ENCODE measurements around the gene STXBP4.

The STXBP4 gene, protein sequence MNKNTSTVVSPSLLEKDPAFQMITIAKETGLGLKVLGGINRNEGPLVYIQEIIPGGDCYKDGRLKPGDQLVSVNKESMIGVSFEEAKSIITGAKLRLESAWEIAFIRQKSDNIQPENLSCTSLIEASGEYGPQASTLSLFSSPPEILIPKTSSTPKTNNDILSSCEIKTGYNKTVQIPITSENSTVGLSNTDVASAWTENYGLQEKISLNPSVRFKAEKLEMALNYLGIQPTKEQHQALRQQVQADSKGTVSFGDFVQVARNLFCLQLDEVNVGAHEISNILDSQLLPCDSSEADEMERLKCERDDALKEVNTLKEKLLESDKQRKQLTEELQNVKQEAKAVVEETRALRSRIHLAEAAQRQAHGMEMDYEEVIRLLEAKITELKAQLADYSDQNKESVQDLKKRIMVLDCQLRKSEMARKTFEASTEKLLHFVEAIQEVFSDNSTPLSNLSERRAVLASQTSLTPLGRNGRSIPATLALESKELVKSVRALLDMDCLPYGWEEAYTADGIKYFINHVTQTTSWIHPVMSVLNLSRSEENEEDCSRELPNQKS

DNA sequence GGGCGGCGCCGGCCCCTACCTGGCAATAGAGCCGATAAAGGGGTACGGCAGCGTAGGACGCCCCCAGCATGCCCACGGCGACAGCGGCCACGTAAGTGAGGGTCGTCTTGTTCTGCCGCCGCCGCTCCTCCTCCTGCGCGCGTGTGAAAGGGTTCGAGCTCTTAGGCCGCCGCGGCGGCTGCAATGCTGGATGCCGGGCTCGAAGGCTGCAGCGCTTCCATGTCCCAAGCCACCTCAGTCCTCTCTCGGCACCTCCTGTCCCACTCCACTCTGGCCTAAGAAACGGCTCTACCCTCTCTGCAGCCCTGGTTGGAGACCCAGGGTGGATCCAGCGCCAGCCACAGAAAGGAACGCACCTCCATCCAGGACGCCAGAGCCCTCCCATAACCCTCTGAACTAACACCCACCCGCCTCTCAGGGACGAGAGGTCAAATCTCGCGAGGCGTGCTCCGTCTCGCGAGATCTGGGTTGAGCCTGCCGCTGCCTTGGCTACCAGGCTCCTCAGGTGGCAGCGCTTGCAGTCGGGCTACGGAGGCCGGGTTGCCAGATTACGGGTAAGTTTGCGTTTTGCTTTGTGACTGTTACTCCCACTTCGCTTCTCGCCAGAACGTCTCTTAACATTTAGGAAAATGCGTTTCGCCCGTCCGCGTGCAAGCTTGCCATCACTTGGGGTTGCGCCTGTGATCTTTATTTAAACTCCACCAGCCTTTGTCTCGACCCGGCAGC lies at the start of gene STXBP4, which contains the start of gene COX11:
TSS of gene STXBP4 (plus strand) at position 504 of the 726 bp plus-strand sequence. CDS start 17,455 bp downstream, outside the sequence.
TSS of gene COX11 (minus strand) at position 393 of the 726 bp plus-strand sequence. CDS start at position 385, 8 bp downstream.
- peak; percentile 98 for DNase-seq

DNA sequence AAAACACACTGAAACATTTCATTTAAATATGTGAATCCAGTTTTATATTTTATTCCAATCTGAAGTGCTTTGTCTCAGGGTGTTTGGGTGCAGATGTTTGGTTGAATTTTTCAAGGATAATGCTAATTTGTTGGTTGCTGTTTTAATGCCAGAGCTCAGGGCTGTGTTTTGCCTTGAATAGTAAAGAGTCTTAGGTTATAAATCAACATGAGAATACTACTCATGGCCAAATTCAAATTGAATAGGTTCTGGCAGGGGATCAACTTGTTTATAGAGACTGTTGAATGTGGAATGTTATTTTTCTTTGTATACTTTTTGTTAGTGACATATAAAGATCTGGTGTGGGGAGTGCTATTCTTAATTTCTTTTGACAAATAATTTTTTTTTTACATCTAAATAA lies 49.1 kb upstream of the STXBP4 start:
- no peak for DNase-seq

DNA sequence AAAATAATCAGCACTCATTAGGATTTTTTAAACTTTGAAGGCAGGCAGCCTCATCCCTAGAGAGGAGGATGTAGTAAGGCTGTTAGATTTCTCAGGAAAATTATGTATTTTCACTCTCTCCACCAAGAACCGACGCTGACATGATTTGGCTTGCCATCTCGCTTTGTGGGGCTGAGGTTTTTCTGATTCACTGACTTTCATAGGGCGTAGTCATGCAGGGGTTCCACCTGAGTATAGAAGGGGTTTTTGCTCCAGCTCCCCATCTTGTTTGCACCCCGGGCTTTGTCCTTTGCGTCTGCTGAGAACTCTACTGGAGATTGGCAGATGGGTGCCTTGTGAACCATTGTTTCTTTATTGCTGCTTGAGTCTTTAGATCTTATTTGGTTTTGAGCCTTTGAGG lies 47.7 kb upstream of the STXBP4 start:
- no peak for DNase-seq

DNA sequence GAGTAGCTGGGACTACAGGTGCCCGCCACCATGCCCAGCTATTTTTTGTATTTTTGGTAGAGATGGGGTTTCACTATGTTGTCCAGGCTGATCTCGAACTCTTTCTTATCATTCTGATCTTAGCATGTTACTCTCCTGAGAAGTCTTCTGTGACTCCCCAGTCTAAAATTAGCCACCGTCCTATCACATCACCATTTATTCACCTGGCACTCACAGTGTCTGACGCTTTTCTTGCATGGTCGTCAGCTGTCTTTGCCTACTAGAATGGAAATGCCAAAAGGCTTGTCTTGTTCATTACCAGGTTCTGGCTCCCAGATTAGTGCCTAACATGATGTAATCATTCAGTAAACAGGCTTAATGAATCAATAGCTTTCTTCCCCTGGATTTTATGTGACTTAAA lies 44.2 kb upstream of the STXBP4 start:
- DNase-seq = no peak

DNA sequence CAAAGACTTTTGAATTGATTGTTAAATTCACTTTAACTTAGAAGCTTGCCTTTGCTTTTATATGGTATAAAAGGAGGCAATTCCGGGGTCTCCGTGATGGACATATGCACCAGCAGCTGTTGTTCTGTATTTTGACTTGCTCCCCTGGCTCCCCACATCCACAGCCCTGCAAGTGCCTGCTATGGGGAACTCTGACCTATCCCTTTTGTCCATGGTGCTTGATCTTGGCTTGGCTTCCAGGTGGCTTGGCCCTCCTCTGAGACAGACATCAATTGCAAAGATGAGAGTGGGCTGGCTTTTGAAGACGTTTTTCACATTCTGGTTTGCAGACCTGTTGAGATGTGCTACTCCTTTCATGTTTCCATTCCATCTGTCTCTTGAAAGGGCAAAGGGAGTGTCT lies 41.0 kb upstream of the STXBP4 start:
- DNase-seq = no peak

DNA sequence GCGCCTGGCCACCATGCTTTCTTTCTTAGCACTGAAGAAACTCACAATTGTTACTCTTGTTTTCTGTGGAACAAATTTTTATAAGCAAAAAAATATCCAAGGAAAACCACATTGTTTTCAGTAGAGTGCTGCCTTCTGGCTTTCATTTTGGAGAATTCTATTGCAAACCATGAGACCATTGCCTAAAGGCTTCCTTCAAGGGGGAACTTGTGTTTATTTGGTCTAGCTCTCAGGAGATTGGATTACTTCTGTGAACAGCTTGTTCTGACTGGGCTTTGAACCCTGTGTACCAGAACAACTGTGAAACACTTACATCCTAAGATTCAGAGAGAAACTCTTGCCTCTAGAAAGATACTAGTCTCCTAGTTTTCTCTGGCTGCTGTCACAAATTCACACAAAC lies 35.9 kb upstream of the STXBP4 start:
- DNase-seq = no peak

DNA sequence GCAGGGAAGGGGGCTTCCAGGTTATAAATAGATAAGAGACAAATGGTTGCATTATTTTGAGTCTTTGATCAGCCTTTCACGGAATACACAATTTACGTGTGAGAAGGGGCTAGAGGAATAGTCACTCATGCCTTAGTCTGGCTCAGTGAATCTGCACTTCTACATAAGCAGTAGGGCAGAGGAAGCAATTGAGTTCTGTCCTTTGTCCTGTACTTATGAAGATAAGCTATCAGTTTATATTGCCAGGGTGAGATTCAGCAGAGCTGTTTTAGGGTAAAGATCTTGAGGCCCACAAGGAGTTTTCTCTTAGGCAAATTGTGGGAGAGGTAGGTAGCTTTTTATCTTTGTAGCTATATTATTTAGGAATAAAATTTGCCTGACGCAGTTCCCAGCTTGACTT lies 34.6 kb upstream of the STXBP4 start:
- DNase-seq = no peak

DNA sequence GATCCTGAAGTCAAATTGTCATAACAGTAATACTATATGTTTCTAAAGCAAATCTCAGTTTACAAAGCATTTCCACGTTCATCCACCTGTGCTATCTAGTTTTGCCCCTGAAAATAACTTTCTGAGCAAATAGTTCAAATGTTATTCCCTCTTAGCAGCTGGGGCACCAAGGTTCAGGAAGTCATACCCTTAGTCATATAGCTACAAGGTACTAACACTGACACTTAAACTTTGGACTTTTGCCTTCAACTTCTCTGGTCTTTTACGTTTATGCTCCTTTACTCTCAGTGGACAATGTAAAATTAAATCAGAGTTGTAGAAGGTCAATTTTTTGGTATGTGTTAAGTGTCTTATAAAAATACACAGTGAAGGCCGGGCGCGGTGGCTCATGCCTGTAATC lies 33.1 kb upstream of the STXBP4 start:
- DNase-seq = no peak

DNA sequence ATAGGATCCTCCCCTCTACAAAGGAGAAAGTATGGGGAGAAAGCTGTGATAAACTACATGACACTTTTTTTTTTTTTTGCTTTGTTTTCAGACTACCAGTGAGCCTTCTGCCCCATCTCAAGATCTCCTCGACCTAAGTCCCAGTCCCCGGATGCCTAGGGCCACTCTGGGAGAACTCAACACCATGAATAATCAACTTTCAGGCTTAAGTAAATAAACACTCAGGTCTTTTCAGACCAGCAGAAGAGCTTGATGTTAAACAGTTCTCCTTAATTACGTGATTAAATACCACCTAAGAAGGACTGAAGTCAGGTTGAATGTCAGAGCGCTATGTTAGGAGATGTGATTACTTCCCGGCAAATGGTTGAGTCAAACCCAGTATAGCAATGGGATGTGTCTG lies 31.5 kb upstream of the STXBP4 start:
- no peak for DNase-seq

DNA sequence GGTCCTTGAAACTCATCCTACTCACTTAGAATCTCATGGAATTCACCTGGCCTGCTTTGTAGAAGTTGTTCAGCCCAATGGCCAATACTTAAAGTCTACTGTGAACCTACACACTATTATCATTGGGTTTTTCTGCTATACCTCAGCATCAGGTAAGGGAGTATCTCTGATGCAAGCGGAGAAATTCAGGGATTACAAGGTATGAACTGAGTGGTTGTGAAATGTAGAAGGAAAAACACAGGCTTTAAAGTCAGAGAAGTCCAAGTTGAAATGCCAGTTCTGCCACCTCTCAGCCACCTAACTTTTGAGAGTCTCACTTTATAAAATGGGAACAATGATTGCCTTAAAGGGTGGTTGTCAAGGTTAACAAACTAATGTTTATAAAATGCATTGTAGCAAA lies 31.1 kb upstream of the STXBP4 start:
- DNase-seq = no peak

DNA sequence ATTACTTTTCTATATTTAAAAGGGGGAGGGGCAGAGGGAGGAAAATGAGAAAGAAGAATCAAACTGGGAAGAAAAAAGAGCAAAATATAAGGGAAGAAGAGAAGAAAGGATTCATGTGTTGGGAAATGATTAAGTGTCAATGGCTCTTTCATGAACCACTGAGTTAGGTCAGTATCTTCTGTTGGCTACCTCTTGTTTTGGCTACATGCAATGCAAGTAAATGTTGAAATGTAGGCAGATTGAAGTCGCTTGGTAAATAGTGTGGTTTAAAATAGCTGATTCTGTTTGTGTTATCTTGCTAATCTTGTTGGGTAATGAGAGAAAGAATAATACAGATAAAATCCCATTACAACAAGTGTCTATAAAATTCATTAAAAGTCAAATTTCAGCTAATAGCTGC lies 27.3 kb upstream of the STXBP4 start:
- DNase-seq = no peak

DNA sequence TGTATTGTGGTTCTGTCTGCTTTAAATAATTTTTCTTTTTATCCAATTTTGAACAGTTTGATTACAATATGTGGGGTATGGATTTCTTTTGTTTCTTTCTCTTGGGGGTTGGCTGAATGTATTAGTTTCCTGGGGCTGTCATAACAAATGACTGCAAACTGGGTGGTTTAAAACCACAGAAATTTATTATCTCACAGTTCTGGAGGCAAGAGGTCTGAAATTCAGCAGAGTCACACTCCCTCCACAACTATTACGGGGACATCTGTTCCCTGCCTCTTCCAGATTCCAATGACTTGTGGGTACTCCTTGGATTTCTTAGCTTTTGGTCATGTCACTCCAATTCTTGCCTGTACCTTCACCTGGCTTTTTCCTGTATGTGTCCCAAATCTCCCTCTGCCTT lies 23.8 kb upstream of the STXBP4 start:
- no peak for DNase-seq

DNA sequence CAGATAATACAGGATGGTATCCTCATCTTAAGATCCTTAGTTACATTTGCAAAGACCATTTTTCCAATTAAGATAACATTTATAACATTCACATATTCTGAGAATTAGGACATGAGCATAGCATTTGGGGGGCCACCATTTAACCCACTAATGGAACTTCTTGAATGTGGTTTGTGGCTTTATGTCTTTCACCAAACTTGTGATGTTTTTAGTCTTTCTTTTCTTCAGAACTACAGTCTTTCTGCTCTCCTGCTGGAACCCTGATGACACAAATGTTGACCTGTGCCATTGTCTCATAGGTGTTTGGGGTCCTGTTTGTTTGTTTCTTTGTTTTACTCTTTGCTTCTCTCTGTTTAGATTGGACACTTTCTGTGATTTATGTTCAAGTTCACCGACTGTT lies 23.3 kb upstream of the STXBP4 start:
- no peak for DNase-seq

DNA sequence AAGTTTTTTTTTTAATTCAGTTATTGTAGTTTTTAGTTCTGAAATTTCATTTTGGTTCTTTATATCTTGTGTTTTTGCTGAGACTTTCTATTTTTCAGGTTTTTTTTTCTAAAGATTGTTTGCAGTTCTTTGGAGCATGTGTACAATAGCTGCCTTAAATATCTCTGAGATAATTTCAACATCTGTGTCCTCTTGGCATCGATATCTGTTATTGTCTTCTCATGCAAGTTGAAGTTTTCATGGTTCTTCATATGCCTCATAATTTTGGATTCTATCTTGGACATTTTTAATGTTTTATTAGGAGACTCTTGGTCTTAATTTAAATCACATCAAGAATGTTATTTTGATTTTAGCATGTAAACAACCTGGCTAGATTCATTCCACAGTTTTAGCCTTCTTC lies 22.9 kb upstream of the STXBP4 start:
- no peak for DNase-seq

DNA sequence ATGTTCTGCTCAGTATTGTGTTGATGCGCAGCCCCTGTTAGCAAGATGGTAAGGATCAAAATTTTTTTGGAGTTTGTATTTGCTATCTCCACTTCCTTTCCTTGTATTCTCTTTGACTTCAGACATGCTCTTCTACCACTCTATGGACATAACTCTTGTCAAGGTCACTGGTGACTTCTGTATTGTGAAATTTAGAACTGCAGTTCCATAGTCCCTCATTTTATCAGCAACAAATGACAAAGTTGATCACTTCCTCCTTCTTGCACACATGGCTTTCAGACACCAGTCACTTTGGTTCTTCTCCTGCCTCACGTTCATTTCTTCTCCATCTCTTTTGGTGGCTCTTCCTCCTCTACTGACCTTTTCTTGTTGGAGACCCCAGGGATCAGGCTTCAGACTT lies 21.2 kb upstream of the STXBP4 start:
- no peak for DNase-seq

DNA sequence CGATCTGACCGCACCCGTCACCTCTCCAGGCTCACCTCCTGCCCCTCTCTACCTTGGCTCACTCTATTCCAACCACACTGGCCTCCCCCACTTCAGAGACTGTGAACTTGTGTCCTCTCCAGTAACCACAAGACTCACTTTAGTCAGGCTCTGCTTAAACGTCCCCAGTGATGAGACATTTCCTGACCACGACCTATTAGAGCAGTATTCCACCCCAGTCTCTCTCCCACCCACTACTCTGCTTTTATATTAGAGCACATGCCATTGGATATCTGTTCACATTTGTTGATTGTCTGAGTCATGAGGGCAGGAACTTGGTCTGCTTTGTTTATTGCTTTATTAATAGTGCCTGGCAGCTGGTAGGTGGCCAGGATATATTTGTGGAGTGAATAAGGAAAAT lies 20.2 kb upstream of the STXBP4 start:
- no peak for DNase-seq

DNA sequence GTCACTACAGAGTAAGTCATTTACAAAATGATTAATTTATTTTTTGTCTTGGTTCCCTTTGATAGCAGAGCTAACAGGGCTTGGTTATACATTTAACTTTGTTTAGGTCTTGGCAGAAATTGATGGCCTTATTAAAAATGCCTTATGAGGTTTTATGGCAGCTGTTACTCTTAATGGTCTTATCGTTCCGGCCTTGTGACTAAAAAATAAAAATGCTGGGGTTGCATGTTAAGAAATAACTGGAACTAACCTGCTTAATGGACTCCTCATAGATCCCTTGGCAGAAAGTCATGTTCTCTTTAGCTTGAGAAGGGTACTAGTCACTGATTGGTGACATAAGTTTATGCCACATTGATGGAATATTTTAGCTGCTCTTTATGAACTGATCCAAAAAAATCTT lies 18.4 kb upstream of the STXBP4 start:
- no peak for DNase-seq

DNA sequence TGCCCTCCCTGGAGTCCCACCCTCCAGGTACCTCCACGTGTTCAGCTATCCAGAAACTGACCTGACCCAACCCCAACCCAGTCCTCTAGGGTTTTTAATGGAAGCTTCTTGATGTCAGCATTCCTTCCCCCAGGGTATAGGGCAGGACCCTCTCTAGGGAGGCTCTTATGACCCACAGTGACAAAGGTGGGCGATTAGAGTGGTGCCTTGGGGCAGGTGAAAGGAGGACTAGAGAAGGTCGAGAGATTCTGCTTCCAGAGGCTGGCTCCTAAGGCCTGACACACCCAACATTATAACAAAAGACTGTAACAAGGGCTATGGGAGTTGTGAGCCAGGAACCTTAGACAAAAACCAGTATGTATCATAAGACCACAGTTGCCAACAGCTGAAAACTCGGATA lies 17.3 kb upstream of the STXBP4 start:
- no peak for DNase-seq

DNA sequence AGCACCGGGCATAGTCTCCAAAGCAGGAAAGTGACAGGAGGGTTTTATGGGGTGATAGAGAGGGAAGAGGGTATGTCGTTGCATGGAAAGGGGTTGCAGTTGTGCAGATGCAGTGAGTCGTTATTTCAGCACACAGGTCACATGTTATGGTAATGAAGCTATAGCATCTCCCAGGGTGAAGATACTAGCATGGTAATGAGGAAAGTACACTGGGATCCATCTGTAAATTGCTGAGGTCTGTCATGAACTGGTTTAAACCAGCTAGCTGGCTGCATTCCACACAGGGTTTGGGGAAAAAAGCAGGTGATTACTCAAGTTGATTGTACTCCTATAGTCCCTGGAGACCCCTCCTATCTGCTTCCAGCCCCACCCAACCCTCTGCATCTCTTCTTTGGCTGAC lies 11.8 kb upstream of the STXBP4 start:
- no peak for DNase-seq

DNA sequence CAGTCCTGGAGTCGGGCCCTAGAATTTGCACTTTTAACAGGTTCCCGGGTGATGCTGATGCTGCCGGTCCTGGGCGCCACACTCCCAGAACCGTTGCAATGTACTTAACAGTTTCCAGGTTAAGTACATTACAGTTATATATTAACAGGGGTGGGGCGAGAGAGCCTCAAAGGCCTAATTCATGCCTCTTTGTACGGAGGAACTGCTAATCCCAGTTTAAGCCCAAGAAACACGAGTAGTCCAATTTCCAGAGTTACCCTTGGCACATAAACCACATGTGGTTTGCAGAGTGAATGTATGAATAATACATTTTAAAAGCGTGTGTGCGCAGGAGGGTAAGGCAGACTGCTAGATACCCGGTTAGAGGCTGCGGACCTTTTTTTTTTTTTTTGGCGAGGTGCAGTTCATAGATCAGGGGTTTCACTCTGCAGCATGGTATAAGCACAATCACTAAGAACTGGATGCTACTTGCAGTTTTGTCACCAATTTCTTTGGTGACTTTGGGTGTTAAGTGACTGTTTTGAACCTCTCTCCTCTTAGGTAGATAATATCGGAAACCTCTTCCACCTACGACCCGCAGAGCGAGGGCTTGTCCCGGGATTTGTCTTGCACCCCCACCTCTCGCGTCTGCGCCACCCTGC lies 824 bp upstream of the STXBP4 start:
- peak; percentile 74 for DNase-seq

DNA sequence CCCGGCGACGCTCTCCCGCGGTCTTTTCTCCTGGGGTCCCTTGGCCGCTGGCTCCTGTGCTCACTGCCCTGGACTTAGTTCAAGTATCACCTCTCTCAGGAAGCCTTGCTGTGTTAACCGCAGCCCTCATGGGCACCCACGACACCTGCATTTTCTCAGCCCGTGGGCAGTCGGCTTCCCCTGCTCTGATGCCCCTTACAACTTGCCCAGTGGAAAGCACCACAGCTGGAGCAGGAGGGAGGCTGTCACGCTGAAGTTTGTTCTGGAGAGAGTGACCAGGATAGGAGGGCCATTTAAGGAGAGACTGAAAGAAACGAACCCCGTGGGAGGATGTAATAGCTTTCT lies 395 bp downstream of the STXBP4 start:
- no peak for DNase-seq

DNA sequence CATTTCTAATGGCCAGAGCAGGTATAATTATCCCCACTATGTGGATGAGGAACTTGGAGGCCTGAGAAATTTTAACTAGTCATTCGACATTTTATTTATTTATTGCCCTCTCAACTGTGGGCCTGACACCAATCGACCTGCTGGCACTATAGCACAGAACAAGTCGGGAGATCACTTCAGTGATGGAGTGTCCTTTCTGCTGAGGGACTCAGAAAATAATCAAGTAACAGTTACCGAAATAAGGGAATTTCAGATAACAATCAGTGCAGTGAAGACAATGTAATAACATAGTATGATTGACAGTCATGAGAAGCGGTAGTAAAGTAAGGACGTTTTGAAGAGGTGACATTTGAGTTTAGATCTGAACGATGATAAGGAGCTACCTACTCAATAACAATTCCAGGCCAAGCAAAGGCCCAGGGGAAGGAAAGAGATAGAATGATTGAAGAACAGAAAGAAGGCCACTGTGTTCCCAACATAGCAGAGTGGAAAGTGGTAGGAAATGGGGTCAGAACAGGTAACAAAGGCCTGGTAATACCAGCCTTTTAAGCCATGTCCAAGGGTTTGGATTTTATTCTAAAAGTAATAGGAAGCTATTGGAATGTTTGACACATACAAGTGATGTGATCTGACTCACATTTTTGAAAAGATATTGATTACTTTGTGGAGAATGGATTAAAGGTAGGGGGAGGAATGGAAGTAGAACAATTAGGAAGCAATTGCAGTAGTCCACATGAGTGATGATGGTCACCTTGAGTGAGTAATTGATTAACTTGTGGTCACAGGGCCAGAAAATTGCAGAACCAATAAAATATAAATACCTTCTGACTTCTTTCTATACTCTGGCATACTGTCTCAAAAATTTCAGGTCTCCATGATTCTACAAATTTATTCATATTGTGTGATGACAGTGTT lies 1.4 kb downstream of the STXBP4 start:
- DNase-seq = no peak

DNA sequence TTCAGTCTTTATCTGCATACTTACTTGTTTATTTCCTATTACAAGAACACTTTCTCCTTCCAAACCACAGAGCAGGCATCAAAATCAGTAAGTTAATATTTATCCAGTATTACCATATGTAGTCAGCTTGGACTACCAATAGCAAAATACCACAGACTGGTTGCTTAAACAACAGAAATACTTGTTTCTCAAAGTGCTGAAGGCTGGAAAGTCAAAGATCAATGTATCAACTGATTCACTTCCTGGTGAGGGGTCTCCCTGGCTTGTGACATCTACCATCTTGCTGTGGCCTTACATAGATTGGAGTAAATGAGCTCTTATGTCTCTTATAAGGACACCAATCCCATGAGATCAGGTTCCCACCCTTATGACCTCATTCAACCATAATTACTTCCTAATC lies 2.6 kb downstream of the STXBP4 start:
- DNase-seq = no peak
